ENCODE data around the gene EGR4.
"Not testable (repeated sequence)": the region's sequence is repeated elsewhere in the genome, so short reads cannot be mapped to it uniquely, and the experiment has no call there.

Gene EGR4

GRCh38 chr2:73263540-73264331 lies 29.6 kb downstream of the EGR4 start:
- no peak for DNase-seq (ENCODE audit: low read depth in 2 of 2)

GRCh38 chr2:73262691-73263429 lies 30.5 kb downstream of the EGR4 start:
- not testable (repeated sequence) for DNase-seq (ENCODE audit: low read depth in 2 of 2)

GRCh38 chr2:73262108-73262651 lies 31.2 kb downstream of the EGR4 start:
- DNase-seq (ENCODE audit: low read depth in 2 of 2) = no peak

GRCh38 chr2:73260338-73260984 lies 32.9 kb downstream of the EGR4 start:
- DNase-seq (ENCODE audit: low read depth in 2 of 2) = no peak

- no peak for DNase-seq (ENCODE audit: low read depth in 2 of 2)
Observed at GRCh38 chr2:73259704-73260337, 33.5 kb downstream of the EGR4 start.

- no peak for DNase-seq (ENCODE audit: low read depth in 2 of 2)
Observed at GRCh38 chr2:73259276-73259675, 34.1 kb downstream of the EGR4 start.

GRCh38 chr2:73258913-73259215 lies 34.5 kb downstream of the EGR4 start:
- DNase-seq (ENCODE audit: low read depth in 2 of 2) = no peak

- DNase-seq (ENCODE audit: low read depth in 2 of 2) = no peak
Observed at GRCh38 chr2:73258186-73258912, 35.0 kb downstream of the EGR4 start.

GRCh38 chr2:73257425-73258125 lies 35.8 kb downstream of the EGR4 start:
- DNase-seq (ENCODE audit: low read depth in 2 of 2) = no peak

GRCh38 chr2:73257021-73257420 lies 36.3 kb downstream of the EGR4 start:
- DNase-seq (ENCODE audit: low read depth in 2 of 2) = no peak

GRCh38 chr2:73256618-73256922 lies 36.8 kb downstream of the EGR4 start:
- no peak for DNase-seq (ENCODE audit: low read depth in 2 of 2)

- DNase-seq (ENCODE audit: low read depth in 2 of 2) = no peak
Observed at GRCh38 chr2:73255907-73256617, 37.3 kb downstream of the EGR4 start.

GRCh38 chr2:73255007-73255644 lies 38.2 kb downstream of the EGR4 start:
- DNase-seq (ENCODE audit: low read depth in 2 of 2) = no peak

- DNase-seq (ENCODE audit: low read depth in 2 of 2) = no peak
Observed at GRCh38 chr2:73254343-73255006, 38.9 kb downstream of the EGR4 start.

- DNase-seq (ENCODE audit: low read depth in 2 of 2) = no peak
Observed at GRCh38 chr2:73253901-73254300, 39.4 kb downstream of the EGR4 start.

GRCh38 chr2:73253400-73253799 lies 39.9 kb downstream of the EGR4 start:
- no peak for DNase-seq (ENCODE audit: low read depth in 2 of 2)

GRCh38 chr2:73252238-73253027 lies 40.9 kb downstream of the EGR4 start:
- no peak for DNase-seq (ENCODE audit: low read depth in 2 of 2)
